Measurements from ENCODE around the gene ASPRV1.

ASPRV1 gene

GRCh38 chr2:69994166-69994565, 32.7 kb upstream of the ASPRV1 start:
- no peak for TF ChIP-seq CTCF (IDR thresholded peaks at IDR 0.05; ENCODE audit: extremely low read depth, missing control alignments)

DNA sequence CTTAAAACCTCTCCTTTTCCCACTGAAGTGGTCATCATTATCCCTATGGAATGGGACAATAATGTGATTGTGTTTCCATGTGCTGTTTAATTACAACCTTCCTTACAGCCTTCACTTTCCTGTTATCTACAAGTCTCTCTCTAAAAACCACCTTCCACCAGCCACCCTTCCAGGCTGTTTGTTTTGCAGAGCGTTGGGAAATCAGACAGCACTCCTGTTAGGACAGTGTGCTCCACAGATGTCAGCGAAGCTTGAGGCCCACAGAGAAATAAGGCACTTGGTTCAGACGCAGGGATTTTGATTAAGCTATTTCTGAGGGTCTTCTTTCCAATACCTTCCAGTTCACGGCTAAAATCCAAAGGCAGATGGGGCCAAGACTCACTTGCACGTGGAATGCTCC, 32.3 kb upstream of the ASPRV1 start:
- no peak for DNase-seq (ENCODE audit: low spot score)
- no peak for TF ChIP-seq CTCF (IDR thresholded peaks at IDR 0.05; ENCODE audit: extremely low read depth, missing control alignments)

More at GRCh38 chr2:69994166-69994565, 32.7 kb upstream of the ASPRV1 start:
- no peak for DNase-seq (ENCODE audit: low spot score)

GRCh38 chr2:69993048-69993565, 31.7 kb upstream of the ASPRV1 start:
- TF ChIP-seq CTCF (IDR thresholded peaks at IDR 0.05; ENCODE audit: extremely low read depth, missing control alignments) = no peak
- no peak for DNase-seq (ENCODE audit: low spot score)

- DNase-seq (ENCODE audit: low spot score) = no peak
- no peak for TF ChIP-seq CTCF (IDR thresholded peaks at IDR 0.05; ENCODE audit: extremely low read depth, missing control alignments)
Observed at GRCh38 chr2:69992310-69993047, 31.0 kb upstream of the ASPRV1 start.

GRCh38 chr2:69989441-69990105, 28.1 kb upstream of the ASPRV1 start:
- no peak for TF ChIP-seq CTCF (IDR thresholded peaks at IDR 0.05; ENCODE audit: extremely low read depth, missing control alignments)
- no peak for DNase-seq (ENCODE audit: low spot score)

GRCh38 chr2:69989009-69989408, 27.6 kb upstream of the ASPRV1 start:
- no peak for TF ChIP-seq CTCF (IDR thresholded peaks at IDR 0.05; ENCODE audit: extremely low read depth, missing control alignments)

GRCh38 chr2:69988086-69988635, 26.7 kb upstream of the ASPRV1 start:
- no peak for DNase-seq (ENCODE audit: low spot score)
- TF ChIP-seq CTCF (IDR thresholded peaks at IDR 0.05; ENCODE audit: extremely low read depth, missing control alignments) = no peak

More at GRCh38 chr2:69989009-69989408, 27.6 kb upstream of the ASPRV1 start:
- no peak for DNase-seq (ENCODE audit: low spot score)
